Fibroblast of skin of left biceps (primary cell): ENCODE measurements around the gene TMED9.
"Not testable (repeated sequence)": the region's sequence is repeated elsewhere in the genome, so short reads cannot be mapped to it uniquely, and the experiment has no call there.

Experiments
- DNase-seq, 2 experiments: peaks; one replicate each; pipeline ENCODE4 v3.0.0-alpha.2; 2013; ENCODE audit warnings: low read depth in 2 of 2

The TMED9 gene

DNA sequence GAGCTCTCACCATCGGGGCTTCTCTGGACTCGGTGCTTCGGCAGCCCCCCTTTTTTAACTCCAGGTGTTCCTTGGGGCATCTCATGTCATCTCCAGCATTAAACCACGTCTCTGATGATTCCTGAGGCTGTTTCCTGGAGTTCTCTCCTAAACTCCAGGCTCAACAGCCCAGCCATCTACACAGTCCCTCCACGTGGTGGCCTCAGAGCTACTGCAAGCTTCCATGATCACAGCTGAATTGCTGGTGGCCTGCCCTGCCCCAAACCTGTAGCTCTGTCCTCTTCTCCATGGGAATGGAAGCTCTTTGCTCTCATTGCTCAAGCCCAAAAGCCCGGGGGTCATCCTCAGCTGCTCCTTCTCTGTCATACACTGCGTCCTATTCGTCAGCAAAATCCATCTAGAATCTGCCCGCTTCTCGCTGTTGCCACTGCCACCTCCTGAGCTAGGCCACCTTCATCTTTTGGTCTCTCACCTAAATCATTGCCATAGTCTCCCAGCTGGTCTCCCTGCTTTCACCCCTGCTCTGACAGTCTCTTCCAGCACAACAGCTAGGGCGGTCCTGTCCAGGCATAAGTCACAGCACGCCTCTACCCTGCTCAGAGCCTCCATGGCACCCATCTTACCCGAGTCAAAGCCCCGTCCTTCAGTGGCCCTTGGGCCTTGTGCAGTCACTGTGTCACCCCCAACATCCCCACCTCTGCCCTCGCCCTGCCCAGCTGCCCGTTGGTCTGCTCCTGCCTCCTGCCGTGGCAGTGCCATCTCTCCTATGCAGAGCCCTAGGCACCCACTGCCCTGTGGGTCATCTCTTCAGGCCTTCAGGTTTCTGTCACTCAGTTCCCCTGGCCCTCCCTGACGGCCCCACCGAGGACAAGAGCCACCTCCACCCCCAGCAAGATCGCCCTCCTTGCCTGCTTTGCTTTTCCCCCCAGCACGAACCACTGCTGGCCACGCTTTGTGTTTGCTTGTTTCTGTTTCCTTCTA, 14.4 kb downstream of the TMED9 start:
- DNase-seq: no peak

DNA sequence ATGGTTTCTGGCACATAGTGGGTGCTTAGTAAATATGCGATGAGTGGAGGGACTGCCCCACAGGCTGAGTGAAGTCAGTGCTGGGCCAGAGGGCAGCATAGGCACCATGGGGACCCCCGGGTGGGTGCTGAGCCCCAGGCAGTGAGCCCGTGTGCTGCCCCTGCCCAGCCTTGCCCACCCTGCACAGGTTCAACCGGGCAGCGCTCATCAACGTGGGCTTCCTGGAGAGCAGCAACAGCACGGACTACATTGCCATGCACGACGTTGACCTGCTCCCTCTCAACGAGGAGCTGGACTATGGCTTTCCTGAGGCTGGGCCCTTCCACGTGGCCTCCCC, 15.1 kb downstream of the TMED9 start:
- no peak for DNase-seq

DNA sequence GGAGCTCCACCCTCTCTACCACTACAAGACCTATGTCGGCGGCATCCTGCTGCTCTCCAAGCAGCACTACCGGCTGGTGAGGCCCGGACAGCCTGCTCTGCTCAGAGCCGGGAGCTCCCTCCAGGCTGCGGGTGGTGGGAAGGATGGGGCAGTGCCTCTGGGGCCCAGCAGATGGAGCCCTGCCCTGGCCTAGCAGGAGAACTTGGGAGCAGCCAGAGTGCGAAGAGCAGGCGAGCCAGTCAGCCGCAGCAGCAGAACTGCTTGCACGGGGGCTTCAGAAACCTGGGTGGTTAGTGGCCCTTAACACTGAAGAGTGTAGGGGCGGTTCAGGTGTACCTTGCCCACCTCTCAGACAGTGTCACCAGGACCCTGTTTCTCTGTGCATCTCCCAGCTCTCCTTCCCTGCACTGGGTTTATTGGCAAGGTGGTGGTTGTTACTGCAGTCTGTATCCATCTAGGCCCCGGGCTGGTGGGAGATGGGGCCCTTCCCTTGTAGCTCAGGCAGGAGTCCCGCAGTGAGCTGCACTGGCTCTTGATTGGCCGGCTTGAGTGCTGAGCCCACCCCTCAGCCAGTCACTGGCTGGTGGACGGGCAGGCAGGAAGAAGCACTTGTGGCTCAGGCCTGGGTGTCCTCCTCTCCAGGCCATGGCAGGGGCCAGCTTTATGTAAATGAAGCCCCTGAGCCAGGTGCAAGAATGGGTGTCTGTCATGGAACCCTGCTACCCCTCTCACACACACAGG, 15.6 kb downstream of the TMED9 start:
- DNase-seq: peak; percentile 28 to 32

DNA sequence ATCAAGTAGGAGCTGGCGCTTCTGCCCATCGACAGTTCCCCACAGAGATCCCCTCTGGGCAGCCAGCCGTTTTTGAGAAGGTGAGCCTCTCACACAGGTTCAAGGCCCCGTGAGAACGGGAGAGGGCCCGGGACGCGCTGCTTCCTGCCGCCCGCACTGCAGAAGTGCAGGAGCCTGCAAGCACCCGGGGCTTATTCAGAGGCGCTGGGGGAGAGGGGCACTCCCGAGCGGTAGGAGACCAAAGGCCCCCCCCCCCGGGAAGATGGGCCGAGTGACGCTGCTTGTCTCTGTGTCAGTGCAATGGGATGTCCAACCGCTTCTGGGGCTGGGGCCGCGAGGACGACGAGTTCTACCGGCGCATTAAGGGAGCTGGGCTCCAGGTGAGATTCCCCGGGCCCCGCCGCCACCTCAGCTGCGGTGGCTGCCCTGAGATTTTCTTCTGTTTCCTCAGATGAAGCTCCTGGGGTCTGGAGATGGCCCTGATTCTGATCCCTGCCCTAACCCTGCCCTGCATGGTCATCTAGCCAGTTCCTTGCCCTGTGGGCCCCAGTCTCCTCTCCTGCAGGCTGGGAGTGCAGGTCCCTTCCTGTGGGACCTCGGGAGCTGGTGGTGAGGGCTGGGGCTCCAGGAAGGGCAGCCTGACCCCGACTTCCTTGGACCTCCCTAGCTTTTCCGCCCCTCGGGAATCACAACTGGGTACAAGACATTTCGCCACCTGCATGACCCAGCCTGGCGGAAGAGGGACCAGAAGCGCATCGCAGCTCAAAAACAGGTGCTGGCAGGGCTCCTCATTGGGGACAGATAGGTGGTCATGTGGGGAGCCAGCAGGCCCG, 16.5 kb downstream of the TMED9 start:
- DNase-seq: no peak

DNA sequence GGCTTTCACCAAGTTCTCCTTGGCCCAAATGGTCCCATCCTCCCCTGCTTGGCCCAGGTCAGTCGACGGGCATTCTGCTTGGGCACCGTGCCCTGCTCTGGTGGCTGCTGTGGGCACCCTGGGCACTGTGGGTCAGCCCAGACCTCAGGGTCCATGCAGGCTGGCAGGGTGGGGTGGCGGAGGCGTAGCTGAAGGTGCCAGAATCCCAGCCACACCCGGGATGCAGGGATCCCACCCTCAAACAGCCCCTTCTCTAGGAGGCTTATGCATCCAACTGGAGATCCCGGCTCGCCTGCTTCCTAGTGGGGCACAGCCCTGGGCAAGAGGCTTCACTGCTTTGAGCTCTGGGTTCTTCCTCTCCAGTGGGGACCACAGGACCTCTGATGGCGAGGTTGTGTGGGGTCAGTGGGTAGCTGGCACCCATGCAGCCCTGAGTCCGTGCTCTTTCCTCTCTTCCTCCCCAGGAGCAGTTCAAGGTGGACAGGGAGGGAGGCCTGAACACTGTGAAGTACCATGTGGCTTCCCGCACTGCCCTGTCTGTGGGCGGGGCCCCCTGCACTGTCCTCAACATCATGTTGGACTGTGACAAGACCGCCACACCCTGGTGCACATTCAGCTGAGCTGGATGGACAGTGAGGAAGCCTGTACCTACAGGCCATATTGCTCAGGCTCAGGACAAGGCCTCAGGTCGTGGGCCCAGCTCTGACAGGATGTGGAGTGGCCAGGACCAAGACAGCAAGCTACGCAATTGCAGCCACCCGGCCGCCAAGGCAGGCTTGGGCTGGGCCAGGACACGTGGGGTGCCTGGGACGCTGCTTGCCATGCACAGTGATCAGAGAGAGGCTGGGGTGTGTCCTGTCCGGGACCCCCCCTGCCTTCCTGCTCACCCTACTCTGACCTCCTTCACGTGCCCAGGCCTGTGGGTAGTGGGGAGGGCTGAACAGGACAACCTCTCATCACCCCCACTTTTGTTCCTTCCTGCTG, 17.4 kb downstream of the TMED9 start:
- DNase-seq: no peak

DNA sequence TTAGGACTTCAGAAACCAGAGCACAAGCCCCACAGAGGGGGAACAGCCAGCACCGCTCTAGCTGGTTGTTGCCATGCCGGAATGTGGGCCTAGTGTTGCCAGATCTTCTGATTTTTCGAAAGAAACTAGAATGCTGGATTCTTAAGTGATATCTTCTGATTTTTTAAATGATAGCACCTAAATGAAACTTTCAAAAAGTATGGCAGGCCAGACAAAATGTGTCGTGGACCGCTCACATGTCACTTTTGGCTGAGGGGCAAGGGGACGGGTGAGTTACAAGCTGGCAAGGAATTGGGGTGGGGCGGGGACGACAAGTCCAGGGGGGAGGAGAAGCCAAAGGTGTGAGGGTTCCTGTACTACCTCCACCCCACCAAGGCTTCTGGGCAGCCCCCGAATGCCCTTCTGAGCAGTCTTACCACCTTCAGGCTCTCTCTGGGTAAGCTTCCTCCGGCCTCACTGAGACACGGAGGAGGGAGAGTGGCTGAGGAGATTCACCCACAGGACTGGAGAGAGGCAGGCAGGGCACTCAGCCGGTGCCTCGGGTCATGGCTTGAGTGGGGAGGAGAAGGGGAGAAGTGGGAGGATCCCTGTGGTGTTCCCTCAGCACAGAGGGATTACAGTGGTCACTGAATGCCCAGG, 18.2 kb downstream of the TMED9 start:
- DNase-seq: no peak

DNA sequence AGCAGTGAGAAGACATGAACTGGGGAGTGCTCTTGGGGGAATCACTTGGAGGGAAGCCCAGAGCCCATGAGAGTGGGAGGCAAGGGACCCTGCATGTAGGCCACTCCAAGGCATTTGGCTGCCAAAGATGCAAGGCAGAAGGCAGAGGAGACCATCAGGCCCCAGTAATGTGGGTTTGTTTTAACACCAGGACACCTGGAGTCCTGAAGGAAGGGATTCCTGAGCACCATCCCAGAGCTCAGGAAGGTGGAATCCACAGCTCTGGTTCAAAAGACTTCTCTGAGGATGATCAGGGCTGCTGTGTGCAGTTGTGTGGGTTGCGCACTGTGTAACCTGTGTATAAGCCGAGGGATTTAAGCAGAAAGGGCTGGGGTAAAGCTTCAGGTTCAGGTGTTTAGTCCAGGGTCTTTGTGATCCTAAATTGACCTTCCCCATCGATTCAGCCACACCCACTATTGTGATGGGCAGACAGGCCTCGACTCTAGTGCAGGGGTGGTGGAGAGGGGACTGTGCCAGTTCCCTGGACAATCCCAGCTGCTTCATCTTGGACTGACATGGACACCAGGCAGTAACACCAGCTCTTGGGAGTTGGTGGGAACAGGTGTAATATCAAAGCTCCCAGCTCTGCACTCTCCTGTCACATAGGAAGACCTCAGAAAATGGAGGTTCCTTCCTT, 18.9 kb downstream of the TMED9 start:
- DNase-seq: no peak

DNA sequence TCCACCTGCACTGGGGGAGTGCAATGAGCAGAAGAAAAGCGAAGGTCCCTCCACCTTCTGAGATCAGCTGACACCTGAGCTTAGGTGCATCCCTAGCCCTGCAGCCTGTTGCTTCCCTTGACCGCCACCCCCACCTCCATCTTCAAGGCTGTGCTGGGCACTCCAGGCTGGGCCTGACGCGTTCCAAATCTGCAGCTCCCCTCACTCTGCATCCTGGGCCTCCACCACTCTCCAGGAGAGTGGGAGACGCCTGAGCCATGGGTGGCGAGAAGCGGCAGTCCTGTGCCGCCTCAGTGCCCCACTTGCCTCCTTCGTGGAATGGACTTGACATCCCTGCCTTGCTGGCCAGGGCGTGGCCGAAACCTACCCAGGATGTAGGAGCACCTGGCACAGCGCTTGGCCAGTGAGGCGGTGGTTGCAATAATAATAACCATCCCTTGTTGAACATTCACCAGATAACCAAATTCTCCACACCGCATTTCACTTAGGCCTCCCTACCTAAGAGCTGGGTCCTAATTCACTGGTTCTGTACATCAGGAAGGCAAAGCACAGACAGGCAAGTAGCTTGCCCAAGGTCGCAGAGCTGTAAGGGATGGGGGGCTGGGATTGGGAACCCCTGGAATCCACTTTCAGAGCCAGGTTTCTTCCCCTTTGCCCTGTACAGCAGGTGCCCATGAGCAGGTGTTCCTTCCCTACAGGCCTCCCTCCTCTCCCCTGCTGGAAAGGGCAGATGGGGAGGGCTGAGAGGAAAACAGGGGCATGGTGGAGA, 19.6 kb downstream of the TMED9 start:
- DNase-seq: no peak

DNA sequence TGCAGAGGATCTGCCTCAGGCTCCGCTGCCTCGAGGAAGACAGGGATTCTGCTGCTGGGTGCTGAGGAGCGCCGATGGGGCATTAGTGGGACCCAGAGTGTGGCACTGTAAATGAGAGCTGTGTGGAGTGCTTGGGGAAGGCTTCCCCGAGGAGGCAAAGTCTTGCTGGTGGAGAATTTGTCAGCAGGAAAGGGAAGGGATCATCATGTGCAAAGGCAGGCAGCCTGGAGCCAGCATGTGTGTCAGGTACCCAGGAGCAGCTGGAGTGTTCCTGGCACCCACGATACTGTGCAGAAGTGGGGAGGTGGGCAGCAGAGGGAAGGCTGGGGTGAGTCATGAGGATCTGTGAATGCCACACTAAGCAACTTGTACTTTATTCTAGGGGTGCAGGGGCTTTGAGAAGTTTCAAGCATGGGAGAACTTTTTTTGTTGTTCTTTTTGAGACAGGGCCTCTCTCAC, 20.2 kb downstream of the TMED9 start:
- no peak for DNase-seq

DNA sequence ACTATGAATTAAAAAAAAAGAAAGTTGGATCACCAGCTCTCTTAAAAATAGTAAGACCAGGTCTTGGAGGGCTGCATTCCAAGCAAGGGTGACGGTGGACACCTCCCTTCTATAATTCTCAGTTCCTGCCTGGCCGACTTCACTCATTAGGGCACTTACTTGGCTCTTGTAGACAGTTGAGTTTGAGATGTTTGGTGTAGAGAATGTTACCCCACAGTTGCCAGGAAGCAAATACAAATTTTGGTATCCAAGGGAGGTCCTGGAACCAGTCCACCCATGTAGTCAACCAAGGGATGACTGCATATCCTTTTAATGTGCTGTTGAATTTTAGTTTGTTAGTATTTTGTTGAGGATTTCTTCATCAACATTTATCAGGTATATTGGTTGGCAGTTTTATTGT, 28.6 kb downstream of the TMED9 start:
- no peak for DNase-seq

DNA sequence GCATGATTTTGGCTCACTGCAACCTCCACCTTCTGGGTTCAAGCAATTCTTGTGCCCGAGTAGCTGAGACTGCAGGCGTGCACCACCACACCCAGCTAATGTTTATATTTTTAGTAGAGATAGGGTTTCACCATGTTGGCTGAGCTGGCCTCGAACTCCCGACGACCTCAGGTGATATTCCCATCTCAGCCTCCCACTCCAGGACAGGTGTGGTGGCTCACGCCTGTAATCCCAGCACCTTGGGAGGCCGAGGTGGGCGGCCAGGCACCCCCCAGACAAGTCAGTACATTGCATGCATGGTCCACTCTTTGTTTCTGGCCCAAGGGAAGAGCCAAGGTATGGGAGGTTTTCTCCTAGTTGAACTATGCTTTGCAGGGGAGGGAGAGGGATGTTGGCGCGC, 32.2 kb downstream of the TMED9 start:
- not testable (repeated sequence) for DNase-seq

DNA sequence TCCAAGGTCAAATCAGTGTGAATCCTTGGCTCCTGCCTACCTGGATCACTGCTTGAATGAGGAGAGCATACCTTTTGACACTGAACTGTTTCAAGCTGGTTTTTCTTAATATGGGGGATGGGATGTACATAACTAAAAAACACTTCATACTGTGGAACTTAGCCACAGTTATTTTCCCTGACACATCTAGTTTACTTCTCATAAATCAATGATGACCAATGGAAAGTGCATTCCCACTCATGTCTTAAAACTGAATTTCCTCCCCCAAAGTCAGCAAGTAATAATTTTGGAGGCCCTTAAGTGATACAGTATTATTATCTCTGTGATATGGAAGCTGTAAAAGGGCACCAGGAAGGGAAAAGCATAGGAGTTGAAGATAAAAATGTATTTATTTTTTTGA, 38.2 kb downstream of the TMED9 start:
- DNase-seq: not testable (repeated sequence)

DNA sequence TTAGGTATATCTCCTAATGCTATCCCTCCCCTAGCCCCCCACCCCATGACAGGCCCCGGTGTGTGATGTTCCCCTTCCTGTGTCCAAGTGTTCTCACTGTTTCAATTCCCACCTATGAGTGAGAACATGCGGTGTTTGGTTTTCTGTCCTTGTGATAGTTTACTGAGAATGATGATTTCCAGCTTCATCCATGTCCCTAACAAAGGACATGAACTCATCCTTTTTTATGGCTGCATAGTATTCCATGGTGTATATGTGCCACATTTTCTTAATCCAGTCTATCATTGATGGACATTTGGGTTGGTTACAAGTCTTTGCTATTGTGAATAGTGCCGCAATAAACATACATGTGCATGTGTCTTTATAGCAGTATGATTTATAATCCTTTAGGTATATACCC, 42.9 kb downstream of the TMED9 start:
- not testable (repeated sequence) for DNase-seq

DNA sequence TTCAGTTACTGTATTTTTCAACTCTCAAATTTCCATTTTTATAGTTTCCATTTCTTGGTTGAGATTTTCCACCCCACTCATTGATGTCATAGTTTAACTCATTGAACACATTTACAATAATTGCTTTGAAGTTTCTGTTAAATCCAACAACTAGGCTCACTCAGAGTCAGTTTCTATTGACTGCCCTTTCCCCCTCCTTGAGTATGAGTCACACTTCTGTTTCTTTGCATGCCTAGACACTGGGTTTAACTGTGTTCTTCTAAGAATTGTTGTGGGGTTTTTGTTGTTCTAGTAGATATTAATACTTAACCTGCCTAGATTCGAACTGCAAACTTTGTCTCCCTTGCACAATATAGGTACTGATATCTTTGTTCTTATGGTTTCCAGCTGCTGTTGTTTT, 53.5 kb downstream of the TMED9 start:
- not testable (repeated sequence) for DNase-seq
